ENCODE measurements around the gene EXOC3.
"Not testable (repeated sequence)": the region's sequence is repeated elsewhere in the genome, so short reads cannot be mapped to it uniquely, and the experiment has no call there.

The EXOC3 gene

GRCh38 chr5:474840-475661 lies 32.1 kb downstream of the EXOC3 start:
- no peak for DNase-seq

- DNase-seq, result no peak
These were observed 32.7 kb downstream of the EXOC3 start for GRCh38 chr5:475704-476101.

GRCh38 chr5:476102-476813 lies 33.3 kb downstream of the EXOC3 start:
- DNase-seq, result no peak

GRCh38 chr5:476814-477175 lies 33.8 kb downstream of the EXOC3 start:
- DNase-seq, result no peak

GRCh38 chr5:477247-477646 lies 34.3 kb downstream of the EXOC3 start:
- no peak for DNase-seq

- DNase-seq, result no peak
These were observed 34.9 kb downstream of the EXOC3 start for GRCh38 chr5:477871-478270.

- no peak for DNase-seq
These were observed 35.5 kb downstream of the EXOC3 start for GRCh38 chr5:478369-478981.

- DNase-seq, result no peak
These were observed 36.1 kb downstream of the EXOC3 start for GRCh38 chr5:478982-479535.

- no peak for DNase-seq
These were observed 36.8 kb downstream of the EXOC3 start for GRCh38 chr5:479566-480319.

GRCh38 chr5:481347-481746 lies 38.4 kb downstream of the EXOC3 start:
- no peak for DNase-seq

GRCh38 chr5:482021-482420 lies 39.0 kb downstream of the EXOC3 start:
- DNase-seq, result no peak

GRCh38 chr5:482506-482905 lies 39.5 kb downstream of the EXOC3 start:
- DNase-seq, result no peak

- DNase-seq, result no peak
These were observed 40.0 kb downstream of the EXOC3 start for GRCh38 chr5:483011-483410.

- DNase-seq, result no peak
These were observed 40.6 kb downstream of the EXOC3 start for GRCh38 chr5:483434-484140.

GRCh38 chr5:484556-484955 lies 41.6 kb downstream of the EXOC3 start:
- DNase-seq, result no peak

GRCh38 chr5:485113-485945 lies 42.4 kb downstream of the EXOC3 start:
- no peak for DNase-seq

- no peak for DNase-seq
These were observed 43.0 kb downstream of the EXOC3 start for GRCh38 chr5:485946-486491.

GRCh38 chr5:486597-486996 lies 43.6 kb downstream of the EXOC3 start:
- not testable (repeated sequence) for DNase-seq

GRCh38 chr5:488241-488640 lies 45.3 kb downstream of the EXOC3 start:
- DNase-seq, result no peak

- DNase-seq, result no peak
These were observed 46.0 kb downstream of the EXOC3 start for GRCh38 chr5:488744-489688.
